ENCODE measurements around the gene TFAP2C. TPM values are rescaled to one million over a fixed set of nuclear protein-coding genes. Genes with fewer than 3 reads are reported as not detected.

Gene TFAP2C
- total RNA-seq, 1 donor from 2014 or later: 20.5 TPM

DNA sequence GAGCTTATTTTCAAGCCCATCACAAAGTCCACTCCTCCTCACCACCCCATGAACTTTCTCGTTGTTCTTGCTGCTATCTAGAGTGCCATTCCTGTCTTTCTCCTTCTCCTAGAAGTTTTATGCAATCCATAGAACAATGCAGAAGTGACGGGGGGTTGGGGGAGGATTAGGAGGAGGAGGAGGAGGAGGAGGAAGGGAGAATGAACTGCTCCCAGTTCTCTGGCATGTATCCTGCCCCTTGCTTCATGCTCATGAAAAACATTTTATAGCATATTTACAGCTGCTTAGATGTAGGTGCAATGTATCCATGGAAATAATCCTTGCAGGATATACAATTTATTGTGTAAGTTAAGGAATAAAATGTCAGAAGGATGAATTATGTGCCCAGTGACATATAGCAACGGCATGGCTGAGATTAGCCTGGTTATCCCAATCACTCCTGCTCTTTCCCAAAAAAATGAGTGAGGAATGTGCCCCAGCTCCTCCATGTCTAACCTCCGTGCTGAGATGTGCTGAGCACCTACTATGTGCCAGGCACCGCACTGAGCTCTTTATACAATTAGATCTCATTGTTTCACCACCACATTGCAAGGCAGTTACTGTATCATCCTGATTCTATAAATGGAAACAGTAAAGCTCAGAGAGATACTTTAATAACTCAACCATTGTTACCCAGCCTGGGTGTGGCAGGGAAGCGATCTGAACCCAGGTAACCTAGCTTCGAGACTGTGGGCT lies 41.6 kb upstream of the TFAP2C start:
- Mint-ChIP-seq H3K27me3 (no peaks in the 10 kb centered on the region), H3K36me3 (no peaks in the 10 kb centered on the region), H3K9me3 (no peaks in the 10 kb centered on the region), H3K27ac (peak overlapping the region; percentile 45), H3K4me3 (peak overlapping the region; percentile 47), H3K4me1 (ENCODE audit: unreplicated experiment) (peaks cover 15% of the 10 kb centered on the region)
- TF ChIP-seq, protein P1, sequence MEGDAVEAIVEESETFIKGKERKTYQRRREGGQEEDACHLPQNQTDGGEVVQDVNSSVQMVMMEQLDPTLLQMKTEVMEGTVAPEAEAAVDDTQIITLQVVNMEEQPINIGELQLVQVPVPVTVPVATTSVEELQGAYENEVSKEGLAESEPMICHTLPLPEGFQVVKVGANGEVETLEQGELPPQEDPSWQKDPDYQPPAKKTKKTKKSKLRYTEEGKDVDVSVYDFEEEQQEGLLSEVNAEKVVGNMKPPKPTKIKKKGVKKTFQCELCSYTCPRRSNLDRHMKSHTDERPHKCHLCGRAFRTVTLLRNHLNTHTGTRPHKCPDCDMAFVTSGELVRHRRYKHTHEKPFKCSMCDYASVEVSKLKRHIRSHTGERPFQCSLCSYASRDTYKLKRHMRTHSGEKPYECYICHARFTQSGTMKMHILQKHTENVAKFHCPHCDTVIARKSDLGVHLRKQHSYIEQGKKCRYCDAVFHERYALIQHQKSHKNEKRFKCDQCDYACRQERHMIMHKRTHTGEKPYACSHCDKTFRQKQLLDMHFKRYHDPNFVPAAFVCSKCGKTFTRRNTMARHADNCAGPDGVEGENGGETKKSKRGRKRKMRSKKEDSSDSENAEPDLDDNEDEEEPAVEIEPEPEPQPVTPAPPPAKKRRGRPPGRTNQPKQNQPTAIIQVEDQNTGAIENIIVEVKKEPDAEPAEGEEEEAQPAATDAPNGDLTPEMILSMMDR (conservative IDR thresholded peaks at IDR 0.05): no peak
- no peak for DNase-seq (ENCODE audit: extremely low spot score, unreplicated experiment)

DNA sequence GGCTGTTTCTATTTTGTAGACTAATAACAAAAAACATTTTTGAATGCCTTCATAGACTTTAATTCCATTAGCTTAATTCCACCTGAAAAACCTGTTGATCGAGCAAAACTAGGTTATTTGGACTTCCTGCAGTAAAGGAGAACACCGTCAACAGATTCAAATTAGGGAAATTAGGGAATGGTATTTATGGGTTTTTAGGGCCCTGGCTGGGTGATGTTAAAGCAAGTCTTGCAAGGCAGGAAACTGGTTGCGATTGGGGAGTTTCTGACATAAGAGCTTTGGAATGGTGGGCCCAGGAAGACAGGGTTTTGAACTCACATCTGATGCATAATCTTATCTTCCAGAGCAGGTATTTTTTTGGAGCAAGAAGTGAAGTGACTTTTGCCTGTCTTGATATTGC lies 40.1 kb upstream of the TFAP2C start:
- Mint-ChIP-seq H3K4me1 (ENCODE audit: unreplicated experiment) (peaks cover 18% of the 10 kb centered on the region), H3K27ac (peak overlapping the region; percentile 10), H3K27me3 (no peaks in the 10 kb centered on the region), H3K36me3 (no peaks in the 10 kb centered on the region), H3K4me3 (no peak overlapping the region), H3K9me3 (no peaks in the 10 kb centered on the region)
- TF ChIP-seq, protein P1 (conservative IDR thresholded peaks at IDR 0.05): no peak
- DNase-seq (ENCODE audit: extremely low spot score, unreplicated experiment): no peak

DNA sequence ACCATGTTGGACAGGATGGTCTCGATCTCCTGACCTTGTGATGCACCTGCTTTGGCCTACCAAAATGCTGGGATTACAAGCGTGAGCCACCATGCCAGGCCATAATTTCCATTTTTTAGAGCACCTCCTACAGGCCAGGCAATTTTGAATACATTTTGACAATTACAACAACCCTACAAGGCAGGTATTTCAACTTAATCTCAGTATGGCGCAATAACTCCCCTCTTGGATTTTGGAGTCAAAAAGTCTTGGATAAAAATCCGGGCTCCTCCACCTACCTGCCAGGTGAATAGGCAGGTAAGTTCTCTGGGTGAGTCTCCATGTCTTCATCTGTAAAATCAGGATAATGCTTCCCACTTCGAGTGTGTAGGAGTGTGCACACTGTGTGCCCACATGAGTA lies 39.5 kb upstream of the TFAP2C start:
- Mint-ChIP-seq H3K4me1 (ENCODE audit: unreplicated experiment) (peaks cover 18% of the 10 kb centered on the region), H3K9me3 (no peaks in the 10 kb centered on the region), H3K4me3 (no peak overlapping the region), H3K36me3 (no peaks in the 10 kb centered on the region), H3K27me3 (no peaks in the 10 kb centered on the region), H3K27ac (peak overlapping the region; percentile 41)
- TF ChIP-seq, protein P1 (conservative IDR thresholded peaks at IDR 0.05): no peak
- no peak for DNase-seq (ENCODE audit: extremely low spot score, unreplicated experiment)

DNA sequence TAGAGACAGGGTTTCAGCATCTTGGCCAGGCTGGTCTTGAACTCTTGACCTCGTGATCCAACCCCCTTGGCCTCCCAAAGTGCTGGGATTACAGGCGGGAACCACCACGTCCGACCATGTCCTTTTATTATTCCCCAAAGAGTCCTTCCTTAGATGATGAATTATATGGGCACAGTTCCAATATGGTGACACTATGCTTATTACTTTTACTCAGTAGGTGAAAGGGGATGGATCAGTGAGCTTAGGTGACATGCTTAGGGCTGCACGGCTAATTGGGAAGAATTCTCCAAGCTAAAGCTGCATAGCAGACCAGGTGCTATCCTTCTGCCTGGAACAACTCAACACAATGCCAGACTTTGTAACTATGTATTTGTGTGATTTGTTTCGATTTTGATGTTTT lies 38.2 kb upstream of the TFAP2C start:
- DNase-seq (ENCODE audit: extremely low spot score, unreplicated experiment): no peak
- peaks cover 18% of the 10 kb centered on the region for H3K4me1 Mint-ChIP-seq (ENCODE audit: unreplicated experiment)
- H3K4me3 Mint-ChIP-seq: no peak overlapping the region
- H3K27me3 Mint-ChIP-seq: no peaks in the 10 kb centered on the region
- no peaks in the 10 kb centered on the region for H3K36me3 Mint-ChIP-seq
- H3K9me3 Mint-ChIP-seq: no peaks in the 10 kb centered on the region
- no peak overlapping the region for H3K27ac Mint-ChIP-seq
- TF ChIP-seq, protein P1 (conservative IDR thresholded peaks at IDR 0.05): no peak

DNA sequence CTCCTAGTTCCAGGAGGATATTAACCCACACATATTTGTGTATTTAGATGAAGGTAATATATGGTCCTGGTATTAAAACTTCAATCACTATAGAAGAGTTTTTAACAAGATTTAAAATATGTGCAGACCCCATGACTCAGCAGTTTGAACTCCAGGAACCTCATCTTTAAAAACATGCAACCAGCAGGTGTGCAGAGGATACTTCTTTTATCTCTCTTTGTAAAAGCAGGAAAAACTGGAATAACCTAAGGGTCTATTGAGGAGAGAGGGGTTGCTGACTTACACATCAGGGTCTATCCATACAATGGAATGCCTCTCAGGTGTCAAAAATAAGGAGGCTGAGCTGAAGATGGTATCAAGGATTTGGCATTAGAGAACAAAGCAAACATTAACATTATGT lies 36.9 kb upstream of the TFAP2C start:
- no peak for DNase-seq (ENCODE audit: extremely low spot score, unreplicated experiment)
- Mint-ChIP-seq H3K36me3 (no peaks in the 10 kb centered on the region), H3K27ac (peak overlapping the region; percentile 91), H3K4me1 (ENCODE audit: unreplicated experiment) (peaks cover 18% of the 10 kb centered on the region), H3K9me3 (no peaks in the 10 kb centered on the region), H3K27me3 (no peaks in the 10 kb centered on the region), H3K4me3 (peak overlapping the region; percentile 5)
- TF ChIP-seq, protein P1 (conservative IDR thresholded peaks at IDR 0.05): no peak
